HS-5 (cell line): ENCODE data around the gene ANKRD13D.

ENCODE experiments used
- DNase-seq: peaks from one replicate; pipeline ENCODE4 v3.0.0-alpha.2; 2012; ENCODE audit warnings: low read depth

The ANKRD13D gene

DNA sequence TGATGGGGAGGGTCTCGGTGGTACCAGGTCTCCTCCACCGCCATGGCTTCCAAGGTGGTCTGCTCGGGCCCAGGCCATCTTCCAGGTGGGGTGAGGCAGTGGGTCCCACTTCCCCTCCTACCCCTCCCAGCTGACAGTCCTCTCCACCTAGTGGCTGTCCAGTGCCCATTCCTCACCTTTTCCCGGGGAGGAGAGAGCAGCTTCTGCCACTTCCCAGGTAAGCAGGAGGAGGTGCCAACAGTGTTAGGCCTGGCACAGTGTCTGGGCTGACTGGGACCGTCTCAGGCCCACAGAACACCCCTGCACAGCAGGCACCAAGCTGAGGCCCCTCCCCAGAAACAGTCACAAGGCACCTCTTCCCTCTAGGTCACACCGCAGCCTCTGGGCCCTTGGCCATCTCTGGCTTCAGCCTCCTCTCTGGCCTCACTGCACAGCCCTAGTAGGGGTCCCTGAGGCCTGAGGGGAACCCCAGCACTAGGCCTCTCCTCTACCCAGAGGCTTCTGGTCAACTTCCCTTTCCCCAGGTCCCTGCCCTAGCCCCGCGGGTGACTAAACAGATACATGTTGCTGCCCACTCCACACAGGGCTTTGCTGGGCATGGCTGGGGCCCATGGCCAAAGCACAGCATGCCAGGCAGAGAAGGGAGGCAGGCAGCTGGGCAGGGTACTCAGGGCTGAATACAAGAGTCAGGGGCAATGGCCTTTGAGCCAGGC, 2.3 kb upstream of the ANKRD13D start:
- DNase-seq, result no peak

DNA sequence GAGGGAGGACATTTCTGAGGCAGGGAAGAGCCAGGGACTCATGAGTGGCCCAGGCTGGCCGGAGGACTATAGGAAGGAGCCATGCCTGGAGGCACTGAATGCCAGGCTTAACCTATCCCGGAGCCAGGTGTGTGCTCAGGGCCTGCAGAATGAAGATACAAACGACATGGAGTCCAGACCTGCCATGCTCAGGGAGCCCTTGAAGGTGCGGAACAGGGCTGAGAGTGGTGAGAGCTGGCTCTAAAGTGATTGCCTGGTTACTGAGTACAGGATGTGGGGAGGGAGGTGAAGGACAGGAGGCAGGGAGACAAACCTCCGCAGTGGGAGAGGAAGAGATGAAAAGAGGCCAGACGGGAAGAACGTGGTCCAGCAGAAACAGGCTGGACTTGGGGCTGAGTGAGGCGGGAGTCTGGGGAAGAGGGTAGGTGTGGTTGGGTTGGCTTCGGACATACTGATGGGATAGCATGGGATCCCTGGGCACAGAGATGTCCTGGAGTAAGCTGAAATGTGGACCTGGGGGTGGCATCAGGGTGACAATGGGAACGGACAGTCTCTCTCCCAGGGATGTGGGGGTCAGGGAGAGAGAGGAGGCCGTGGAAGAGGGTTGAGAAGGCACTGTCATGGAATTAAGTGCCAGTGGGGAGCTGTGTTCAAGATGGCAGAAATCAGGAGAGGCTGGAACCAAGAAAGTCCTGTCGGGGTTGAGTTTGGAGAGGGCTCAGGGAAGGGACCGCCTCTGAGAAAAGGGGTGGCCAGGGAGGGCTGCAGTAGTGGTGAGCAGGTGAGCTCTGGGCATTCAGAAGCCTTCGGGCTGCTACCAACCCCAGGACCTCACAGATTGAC, 1.5 kb upstream of the ANKRD13D start:
- no peak for DNase-seq

DNA sequence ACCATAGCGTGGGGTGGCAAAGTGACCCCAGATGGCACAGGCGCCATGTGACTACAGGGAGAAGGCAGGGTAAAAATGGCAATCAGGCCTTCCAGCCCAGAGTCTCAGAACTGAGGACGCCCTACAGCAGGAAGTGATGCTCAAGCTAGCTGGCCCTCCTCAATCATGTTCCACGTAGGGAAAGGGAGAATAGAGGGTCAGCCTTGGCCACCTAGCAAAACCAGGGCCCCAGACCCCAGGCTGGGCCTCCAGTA, 978 bp upstream of the ANKRD13D start:
- DNase-seq, result no peak

DNA sequence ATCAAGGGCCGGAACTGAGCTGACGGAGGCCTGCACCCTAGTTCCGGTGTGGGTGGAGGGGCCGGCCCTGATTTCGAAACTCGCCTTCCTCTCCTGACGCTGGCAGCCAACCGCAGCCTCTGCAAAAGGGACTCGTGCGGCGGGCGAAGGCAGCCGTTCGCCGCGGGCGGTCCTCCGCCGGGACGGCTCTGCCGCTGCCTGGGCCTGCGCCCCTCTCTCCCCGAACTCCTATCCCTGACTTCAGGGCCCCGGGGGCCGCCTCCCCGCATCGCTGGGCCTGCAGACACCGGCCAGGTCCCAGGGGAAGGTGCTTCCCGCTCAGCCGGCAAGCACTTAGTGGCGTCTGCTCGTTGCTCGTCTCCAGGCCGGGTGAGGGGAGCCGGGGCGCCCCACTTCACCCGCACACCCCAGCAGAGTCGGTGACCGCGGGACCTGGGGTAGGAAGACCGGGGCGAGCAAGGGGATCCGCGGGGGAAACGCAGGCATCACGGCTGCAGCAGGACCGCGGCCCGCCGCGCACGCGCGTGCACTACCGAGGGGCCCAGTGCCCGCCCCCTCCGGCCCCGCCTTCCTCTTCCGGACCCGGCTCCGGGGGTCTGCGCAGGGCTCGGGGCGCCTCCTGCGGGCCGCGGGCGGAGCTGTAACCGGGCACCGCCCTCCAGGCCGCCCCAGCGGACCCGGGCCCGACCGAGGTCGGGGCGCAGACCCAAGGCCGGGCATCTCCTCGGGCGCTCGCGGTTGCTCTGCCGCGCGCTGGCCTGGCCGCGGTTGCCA, 464 bp upstream of the ANKRD13D start:
- peak; percentile 30 for DNase-seq

DNA sequence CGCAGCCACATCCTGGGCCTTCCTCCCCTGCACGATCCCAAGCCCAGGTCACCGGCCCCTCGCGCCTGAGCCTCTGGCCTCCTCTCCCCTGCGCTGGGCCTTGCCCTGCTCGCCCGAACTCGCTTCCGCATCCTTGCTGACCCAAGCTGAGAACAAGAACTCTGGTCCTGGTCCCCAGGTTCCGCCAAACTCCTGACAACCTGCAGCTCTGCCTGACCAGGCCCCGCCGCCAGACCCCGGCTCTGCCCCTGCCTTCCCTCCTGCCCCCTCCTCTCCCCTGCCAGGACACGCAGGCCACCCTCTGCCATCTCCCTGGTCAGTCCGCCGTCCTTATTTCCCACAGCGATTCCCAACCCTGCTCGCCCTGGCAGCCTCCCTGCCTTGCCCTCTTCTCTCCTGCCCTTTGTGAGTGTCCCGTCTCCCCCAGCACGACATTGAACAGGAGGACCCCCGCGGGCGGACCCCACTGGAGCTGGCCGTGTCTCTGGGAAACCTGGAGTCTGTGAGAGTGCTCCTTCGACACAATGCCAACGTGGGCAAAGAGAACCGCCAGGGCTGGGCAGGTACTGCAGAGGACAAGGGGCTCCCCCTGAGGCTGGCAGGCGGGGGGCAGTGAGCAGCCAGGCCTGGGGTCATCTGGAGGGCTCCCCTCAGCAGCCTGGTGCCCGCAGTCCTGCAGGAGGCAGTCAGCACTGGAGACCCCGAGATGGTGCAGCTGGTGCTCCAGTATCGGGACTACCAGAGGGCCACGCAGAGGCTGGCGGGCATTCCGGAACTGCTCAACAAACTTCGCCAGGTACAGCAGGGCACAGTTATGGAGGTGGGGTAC, 762 bp downstream of the ANKRD13D start:
- peak; percentile 2 for DNase-seq

DNA sequence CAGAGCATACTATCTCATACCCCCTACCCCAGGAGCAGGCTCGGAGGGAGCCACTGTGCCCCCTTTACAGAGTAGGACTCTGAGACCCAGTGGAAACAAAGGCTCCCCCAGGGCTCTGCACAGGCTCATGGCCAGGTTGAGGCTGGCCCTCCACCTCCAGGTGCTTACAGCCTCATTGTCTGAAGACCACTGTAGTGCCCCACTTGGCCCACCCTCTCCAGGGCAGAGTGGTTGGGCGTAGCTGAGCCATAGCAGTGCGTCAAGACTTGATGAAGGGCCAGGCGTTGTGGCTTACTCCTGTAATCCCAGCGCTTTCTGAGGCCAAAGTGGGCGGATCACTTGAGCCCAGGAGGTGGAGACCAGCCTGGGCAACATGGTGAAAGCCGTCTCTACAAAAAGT, 1.7 kb downstream of the ANKRD13D start:
- no peak for DNase-seq

DNA sequence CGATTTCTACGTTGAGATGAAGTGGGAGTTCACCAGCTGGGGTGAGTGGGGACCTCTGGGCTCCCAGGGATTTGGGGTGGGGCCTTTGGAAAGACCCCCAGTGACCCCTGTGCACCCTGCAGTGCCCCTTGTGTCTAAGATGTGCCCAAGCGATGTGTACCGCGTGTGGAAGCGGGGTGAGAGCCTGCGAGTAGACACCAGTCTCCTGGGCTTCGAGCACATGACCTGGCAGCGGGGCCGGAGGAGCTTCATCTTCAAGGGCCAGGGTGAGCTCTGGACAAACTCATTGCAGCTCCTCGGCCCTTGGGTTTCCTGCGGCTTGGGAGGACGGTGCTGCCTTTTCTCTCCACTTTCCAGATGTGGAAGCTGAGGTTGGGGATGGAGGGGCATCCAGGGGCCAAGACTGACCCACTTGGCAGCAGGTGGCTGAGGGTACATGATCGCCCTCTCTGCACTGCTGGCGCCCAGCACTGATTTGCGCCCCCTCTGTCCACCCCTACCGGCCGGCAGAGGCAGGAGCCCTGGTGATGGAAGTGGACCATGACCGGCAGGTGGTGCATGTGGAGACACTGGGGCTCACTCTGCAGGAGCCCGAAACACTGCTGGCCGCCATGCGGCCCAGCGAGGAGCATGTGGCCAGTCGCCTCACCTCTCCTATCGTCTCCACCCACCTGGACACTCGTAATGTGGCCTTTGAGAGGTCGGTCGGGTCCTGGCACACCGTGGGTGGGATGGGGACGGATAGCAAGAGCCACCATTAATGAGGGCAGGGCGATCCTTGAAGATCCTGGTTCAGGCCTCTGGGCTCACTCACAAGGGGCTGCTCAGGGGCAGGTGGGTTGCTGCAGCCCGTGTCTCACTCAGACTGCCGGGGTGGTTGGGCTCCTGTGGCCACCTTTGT, 2.6 kb downstream of the ANKRD13D start:
- DNase-seq, result no peak

DNA sequence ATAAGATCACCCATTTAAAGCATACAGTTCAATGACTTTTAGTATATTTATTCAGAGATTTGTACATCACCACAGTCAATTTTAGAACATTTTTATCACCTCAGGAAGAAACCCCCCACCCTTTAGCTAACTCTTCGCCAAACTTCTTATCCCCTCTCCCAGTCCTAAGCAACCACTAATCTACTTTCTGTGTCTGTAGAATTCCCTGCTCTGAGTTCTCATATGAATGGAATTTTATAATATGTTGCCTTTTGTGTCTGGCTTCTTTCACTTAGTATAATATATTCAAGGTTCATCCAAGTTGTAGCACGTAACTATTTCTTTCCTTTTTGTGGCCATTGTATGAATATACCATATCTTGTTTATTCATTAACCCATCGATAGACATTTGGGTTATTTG, 3.6 kb downstream of the ANKRD13D start:
- no peak for DNase-seq

DNA sequence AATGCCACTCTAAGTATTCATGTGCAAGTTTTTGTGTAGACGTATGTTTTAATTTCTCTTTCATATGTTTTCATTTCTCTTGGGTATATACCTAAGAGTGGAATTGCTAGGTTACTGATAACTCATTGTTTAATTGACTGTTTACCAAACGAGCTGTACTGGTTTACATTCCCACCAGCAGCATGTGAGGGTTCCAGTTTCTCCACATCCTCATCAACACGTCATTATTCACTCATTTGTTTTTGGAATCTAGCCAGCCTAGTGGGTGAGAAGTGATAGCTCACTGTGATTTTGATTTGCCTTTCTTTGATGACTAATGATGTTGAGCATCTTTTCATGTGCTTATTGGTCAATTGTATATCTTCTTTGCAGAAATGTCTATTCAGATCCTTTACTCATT, 4.0 kb downstream of the ANKRD13D start:
- DNase-seq, result peak; percentile 63

DNA sequence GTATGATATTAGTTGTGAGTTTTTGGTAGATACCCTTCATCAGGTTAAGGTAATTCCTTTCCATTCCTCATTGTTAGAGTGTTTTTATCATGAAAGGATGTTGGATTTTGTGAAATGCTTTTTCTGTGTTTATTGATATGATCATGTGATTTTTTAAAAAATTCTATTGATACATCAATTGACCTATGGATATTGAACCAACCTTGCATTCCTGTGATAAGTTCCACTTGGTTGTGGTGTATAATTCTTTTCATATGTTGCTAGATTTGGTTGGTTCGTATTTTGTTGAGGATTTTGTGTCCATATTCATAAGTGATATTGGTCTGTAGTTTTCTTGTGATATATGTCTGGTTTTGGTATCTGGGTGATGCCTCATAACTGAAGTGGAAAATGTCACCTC, 6.7 kb downstream of the ANKRD13D start:
- DNase-seq, result no peak

DNA sequence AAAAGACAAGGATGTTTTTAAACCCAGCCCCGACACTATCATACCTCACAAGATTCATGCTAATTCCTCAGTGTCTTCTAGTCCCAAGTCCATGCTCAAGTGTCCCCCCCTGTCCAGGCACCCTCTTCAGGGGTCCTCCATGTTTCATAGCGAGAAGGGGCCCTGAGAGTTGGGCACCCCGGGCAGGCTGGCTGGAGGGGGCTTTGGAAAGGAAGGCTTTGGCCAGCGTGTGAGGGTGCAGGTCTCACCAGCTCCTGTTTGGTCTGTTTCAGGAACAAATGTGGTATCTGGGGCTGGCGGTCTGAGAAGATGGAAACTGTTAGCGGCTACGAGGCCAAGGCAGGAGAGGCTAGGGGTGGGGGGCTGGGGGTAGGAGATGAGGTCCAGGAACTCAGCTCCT, 9.7 kb downstream of the ANKRD13D start:
- no peak for DNase-seq

DNA sequence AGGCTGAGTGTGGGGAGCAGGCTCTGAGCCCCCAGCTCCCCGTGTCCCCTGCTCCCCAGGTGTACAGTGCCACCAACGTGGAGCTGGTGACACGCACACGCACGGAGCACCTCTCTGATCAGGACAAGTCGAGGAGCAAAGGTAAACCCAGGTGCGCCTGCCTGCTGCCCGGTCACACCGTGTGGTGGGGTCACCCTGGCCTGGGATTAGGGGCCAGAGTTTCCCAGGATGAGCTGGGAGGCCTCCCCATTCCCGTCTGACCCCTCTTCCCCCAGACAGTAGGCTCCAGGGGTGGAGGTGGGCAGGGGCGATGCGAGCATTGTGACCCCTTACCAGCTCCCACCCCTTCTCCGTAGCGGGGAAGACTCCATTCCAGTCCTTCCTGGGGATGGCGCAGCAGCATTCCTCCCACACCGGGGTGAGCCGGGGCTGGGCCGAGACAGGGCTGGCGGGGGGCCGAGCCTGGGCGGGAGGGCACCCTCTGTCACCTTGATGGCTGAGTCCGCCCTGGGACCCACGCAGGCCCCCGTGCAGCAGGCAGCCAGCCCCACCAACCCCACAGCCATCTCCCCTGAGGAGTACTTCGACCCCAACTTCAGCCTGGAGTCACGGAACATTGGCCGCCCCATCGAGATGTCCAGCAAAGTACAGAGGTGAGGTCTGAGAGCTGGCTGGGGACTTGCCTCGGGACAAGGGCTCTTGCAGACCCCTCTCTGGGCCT, 10.5 kb downstream of the ANKRD13D start:
- no peak for DNase-seq

DNA sequence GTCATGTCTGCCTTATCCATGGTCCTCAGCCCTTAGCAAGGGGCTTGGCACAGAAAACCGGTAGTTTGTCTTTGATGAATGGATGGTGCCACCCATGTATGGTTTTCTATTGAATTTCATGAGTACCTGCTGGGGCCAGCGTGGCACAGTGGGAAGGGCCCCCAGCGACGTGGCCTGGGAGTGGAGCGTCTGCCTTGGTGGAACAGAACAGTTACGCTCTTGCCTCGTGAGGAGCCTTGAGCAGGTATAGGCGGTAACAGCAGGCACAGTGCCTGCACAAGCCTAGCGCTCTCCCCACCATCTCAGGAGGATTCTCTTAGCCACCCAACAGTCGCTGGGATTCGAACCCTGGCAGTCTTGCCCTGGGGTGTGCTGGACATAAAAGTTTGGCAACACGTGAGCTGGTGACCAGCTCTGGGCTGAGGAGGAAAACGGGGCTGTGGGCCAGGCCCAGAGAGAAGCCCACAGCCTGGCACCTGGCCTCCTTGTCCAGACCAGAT, 11.2 kb downstream of the ANKRD13D start:
- DNase-seq, result no peak

DNA sequence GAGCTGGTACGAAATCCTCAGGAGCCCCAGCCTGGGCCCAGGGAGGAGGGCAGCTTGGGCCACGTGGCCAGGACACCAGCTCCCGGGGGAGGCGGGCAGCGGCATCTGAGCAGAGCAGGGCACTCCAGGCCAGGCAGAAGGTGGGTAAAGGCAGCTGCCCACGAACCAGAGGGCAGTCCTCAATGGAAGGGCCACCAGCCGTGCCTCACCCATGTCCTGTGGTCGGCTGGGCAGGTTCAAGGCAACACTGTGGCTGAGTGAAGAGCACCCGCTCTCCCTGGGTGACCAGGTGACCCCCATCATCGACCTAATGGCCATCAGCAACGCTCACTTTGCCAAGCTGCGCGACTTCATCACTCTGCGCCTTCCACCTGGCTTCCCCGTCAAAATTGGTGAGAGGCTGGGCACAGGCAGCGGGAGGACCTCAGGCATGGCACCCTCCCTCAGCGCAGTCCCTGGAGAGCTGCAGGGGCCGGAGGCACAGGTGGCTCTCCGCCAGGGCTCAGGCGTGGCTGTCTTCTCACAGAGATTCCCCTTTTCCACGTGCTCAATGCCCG, 11.7 kb downstream of the ANKRD13D start:
- DNase-seq, result no peak

DNA sequence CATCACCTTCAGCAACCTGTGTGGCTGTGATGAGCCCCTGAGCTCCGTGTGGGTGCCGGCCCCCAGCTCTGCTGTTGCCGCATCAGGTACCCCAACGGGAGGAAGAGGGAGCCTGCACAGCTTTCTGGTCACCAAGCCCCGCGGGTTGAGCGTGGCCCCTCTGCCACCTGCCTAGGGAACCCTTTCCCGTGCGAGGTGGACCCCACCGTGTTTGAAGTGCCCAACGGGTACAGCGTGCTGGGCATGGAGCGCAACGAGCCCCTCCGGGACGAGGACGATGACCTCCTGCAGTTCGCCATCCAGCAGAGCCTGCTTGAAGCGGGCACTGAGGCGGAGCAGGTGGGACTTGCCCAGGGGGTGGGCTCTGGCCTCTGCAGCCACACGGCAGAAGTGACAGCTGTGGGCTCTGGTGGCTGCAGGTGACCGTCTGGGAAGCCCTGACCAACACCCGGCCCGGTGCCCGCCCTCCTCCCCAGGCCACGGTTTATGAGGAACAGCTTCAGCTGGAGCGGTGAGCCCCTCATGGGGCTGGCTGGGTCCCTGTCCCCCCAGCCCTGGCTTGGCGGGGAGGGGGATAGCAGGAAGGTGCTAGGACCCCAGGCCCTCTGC, 12.3 kb downstream of the ANKRD13D start:
- DNase-seq, result no peak

DNA sequence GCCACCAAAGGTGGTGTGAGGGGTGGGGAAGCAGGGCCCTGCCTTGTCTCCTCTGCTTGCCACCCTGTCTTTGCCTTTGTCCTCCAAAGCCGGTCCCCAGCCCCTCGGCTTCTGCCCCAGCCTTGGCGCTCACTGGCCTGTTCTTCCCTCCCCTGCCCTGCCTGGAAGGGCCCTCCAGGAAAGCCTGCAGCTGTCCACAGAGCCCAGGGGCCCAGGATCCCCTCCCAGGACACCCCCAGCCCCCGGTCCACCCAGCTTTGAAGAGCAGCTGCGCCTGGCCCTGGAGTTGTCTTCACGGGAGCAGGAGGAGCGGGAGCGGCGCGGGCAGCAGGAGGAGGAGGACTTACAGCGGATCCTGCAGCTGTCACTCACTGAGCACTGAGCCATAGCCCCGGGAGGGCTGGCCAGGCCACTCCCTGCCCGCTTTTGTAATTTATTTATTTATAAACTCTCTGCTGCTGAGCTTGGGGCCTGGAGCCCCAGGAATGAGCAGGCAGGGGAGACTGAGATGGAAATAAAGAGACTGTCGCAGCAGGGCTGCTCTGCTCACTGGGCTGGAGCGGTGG, 12.9 kb downstream of the ANKRD13D start:
- no peak for DNase-seq

DNA sequence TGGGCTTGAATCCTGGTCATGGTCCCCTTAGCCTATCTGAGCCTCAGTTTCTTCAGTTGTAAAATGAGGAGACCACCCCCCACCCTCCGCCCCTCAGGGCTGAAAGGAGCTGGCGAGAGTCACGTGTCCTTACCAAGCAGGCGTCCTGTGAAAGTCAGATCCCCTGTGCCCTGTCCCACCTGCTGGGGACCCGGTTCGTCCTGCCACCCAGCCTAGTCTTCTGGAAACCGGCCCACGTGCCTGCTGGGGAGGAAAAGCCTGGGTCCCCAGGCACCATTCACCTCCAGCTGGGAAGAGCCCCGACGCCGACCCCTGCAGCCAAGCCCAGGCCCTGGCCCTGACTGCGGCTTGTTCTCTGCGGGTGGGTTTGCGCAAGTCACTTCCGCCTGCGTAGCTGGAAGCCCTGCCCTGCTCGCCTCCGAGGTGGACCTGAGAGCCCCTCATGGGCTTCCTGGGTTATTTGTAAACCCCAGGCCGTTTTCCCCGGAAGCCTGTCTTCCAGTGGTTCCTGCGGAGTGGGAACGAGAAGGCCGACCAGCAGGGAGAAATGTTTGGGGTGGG, 13.5 kb downstream of the ANKRD13D start:
- no peak for DNase-seq

DNA sequence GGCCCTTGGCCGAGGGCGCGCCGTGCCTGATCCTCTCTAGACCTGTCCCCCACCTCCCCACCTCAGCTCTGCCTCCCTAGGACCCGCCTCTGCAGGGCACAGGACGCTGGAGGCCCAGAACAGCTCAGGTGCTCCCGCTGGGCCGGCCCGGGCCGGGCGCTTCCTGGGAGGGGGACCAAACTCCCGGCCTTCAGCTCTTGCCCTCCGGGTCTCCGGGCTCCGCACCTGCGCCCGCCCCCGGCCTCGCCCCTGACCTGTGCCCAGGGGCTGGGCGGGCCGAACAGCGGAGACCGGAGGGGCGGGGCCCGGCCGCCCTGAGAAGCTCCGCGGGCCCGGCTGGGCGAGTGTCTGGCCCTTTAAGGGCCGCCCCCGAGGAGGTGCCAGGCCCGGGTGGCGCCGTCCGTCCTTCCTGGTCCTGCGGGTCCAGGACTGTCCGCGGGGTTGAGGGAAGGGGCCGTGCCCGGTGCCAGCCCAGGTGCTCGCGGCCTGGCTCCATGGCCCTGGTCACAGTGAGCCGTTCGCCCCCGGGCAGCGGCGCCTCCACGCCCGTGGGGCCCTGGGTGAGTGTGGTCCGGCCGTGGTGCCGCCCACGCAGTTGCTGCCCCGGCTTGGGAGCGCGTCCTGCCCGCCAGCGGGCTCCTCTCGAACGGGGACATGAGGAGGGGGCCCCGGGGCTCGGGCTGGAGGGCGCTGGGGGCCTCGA, 14.2 kb downstream of the ANKRD13D start, which contains the start of gene SSH3:
TSS of gene SSH3 (plus strand) at position 399 of the 703 bp plus-strand sequence. CDS start at position 495, 96 bp downstream.
- DNase-seq, result no peak
